ENCODE results near the gene RABGAP1L. TPM values are rescaled to one million over a fixed set of nuclear protein-coding genes. Genes with fewer than 3 reads are reported as not detected.

Gene RABGAP1L
- total RNA-seq, 2 donors from 2014 or later: 51.4 to 124 TPM

DNA sequence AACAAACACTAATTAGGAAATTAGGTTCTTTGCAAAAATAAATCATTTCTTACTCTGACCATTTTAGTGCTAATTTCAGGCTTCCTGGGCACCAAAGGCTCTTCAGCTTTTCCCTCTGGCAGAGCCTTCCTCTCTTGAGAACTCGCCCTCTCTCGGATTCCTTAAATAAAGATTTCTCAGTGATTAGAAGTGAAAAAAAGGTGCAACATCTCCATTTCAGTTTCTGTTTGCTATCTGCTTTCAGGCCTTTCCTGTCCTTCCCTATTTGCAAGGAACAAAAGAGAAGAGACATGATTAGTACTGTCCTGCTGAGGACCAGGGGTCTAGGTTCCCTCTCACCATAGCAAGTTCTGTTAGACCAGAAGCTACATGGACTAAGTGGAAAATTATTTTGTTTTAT is 812.6 kb downstream of the RABGAP1L start:
- H3K36me3 ChIP-seq (replicated peaks in 1 of 2; ENCODE audit: insufficient read depth in 1 of 2, low read depth in 2 of 2): peaks cover 0 to 4% of the 10 kb centered on the region in 2 donors
- no peak for ATAC-seq
- 76 to 86% methylated on average over 2 of the region's 2 CpGs for WGBS, 2 donors
- no peak overlapping the region for H3K4me3 ChIP-seq
- peaks cover 20% of the 10 kb centered on the region for H3K4me1 ChIP-seq
- H3K9me3 ChIP-seq: no peaks in the 10 kb centered on the region
- no peak overlapping the region for H3K27ac ChIP-seq
- no peak for TF ChIP-seq POLR2A (IDR thresholded peaks at IDR 0.05)
- TF ChIP-seq, protein P1, sequence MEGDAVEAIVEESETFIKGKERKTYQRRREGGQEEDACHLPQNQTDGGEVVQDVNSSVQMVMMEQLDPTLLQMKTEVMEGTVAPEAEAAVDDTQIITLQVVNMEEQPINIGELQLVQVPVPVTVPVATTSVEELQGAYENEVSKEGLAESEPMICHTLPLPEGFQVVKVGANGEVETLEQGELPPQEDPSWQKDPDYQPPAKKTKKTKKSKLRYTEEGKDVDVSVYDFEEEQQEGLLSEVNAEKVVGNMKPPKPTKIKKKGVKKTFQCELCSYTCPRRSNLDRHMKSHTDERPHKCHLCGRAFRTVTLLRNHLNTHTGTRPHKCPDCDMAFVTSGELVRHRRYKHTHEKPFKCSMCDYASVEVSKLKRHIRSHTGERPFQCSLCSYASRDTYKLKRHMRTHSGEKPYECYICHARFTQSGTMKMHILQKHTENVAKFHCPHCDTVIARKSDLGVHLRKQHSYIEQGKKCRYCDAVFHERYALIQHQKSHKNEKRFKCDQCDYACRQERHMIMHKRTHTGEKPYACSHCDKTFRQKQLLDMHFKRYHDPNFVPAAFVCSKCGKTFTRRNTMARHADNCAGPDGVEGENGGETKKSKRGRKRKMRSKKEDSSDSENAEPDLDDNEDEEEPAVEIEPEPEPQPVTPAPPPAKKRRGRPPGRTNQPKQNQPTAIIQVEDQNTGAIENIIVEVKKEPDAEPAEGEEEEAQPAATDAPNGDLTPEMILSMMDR (IDR thresholded peaks at IDR 0.05): no peak
- intact Hi-C loops (cut with DNase I): no loop called here
- no peaks in the 10 kb centered on the region for H3K27me3 ChIP-seq
- no peak for DNase-seq

DNA sequence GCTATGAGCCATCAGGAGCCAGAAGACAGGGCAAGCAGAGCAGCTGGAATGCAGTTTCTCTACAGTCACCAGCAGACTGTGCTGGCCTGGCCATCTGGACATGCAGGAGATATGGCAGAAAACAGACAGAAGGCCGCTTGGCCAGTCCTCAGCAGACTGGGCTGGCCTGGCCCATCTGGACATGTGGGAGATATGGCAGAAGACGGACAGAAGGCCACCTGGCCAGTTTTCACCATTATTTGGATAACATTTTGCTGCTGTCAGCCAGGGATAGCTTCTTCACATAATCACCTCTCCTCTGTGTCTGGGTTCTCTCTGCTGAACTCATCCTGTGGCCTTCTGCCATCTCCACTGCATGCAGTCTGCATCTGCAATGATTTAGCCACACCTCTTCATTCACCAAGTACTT is 815.4 kb downstream of the RABGAP1L start:
- no peaks in the 10 kb centered on the region for H3K27me3 ChIP-seq
- ATAC-seq (no peak), DNase-seq (peak; percentile 26 to 49 (median 37))
- no peaks in the 10 kb centered on the region for H3K9me3 ChIP-seq
- WGBS, 2 donors: 42 to 48% methylated on average over 2 of the region's 2 CpGs
- H3K36me3 ChIP-seq (replicated peaks in 1 of 2; ENCODE audit: insufficient read depth in 1 of 2, low read depth in 2 of 2): peaks cover 0 to 8% of the 10 kb centered on the region in 2 donors
- TF ChIP-seq POLR2A (IDR thresholded peaks at IDR 0.05): no peak
- TF ChIP-seq, protein P1 (IDR thresholded peaks at IDR 0.05): no peak
- intact Hi-C loops (cut with DNase I): no loop called here
- peak overlapping the region in 1 of 4 donors; percentile 2 for H3K27ac ChIP-seq
- H3K4me3 ChIP-seq: no peak overlapping the region
- peaks cover 11% of the 10 kb centered on the region for H3K4me1 ChIP-seq

DNA sequence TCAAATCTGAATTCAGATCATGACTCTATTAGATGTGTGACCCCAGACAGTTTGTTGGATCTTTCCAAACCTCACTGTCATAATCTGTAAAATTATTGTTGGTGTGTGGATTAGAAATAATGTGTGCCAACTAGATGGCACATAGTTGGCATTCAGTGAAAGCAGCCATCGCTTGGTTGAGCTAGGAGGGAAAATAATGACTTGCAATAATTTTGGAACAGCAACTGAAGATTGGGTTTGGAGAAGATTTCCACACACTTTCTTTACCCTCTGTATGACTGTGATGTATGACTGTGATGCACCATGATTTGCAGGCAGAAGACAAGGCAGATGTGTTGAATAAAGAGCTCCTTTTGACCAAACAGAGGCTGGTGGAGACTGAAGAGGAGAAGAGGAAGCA is 816.4 kb downstream of the RABGAP1L start:
- TF ChIP-seq POLR2A (IDR thresholded peaks at IDR 0.05): no peak
- TF ChIP-seq, protein P1 (IDR thresholded peaks at IDR 0.05): no peak
- H3K27ac ChIP-seq: no peak overlapping the region
- no peak for ATAC-seq
- no peaks in the 10 kb centered on the region for H3K9me3 ChIP-seq
- H3K4me3 ChIP-seq: no peak overlapping the region
- peaks cover 0 to 8% of the 10 kb centered on the region in 2 donors for H3K36me3 ChIP-seq (replicated peaks in 1 of 2; ENCODE audit: insufficient read depth in 1 of 2, low read depth in 2 of 2)
- no peaks in the 10 kb centered on the region for H3K27me3 ChIP-seq
- 68 to 71% methylated on average over 1 of the region's 1 CpG for WGBS, 2 donors
- H3K4me1 ChIP-seq: peaks cover 11% of the 10 kb centered on the region
- DNase-seq: no peak
- intact Hi-C loops (cut with DNase I): no loop called here

DNA sequence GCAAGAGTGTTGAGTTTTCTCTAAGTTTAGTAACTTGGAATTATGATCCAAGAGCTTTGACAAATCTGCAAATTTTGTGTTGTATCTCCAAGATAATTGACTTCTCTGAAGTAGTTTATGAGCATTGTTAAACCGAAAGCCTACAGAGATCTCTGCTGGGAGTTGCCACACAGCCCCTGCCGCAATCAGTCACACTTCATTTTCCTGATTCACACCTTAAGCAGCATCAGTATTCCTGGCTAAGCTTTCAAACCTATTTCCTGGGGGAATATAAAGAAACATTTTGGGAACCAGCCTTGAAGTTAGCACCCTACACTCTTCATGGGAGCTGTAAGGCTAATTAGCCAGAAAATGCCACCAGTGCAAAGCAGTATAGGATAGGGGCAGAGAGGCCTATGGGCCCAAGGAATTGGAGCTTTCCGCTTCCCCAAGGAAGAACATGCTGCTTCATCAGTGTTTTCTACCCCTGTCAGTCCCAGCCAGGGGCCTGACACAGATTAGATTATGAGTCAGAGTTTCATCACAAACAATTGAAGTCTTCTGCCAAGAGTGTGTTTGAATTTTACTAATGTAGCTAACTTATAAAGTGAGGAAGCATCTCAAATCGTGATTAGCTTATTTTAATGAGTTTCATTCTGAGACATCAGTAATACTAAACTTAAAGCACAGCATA is 817.3 kb downstream of the RABGAP1L start:
- H3K36me3 ChIP-seq (replicated peaks in 1 of 2; ENCODE audit: insufficient read depth in 1 of 2, low read depth in 2 of 2): peaks cover 0 to 8% of the 10 kb centered on the region in 2 donors

More for the DNA sequence above, 817.3 kb downstream of the RABGAP1L start:
- Histone ChIP-seq H3K9me3 (no peaks in the 10 kb centered on the region), H3K27me3 (no peaks in the 10 kb centered on the region), H3K4me1 (peaks cover 11% of the 10 kb centered on the region), H3K4me3 (no peak overlapping the region), H3K27ac (no peak overlapping the region)
- TF ChIP-seq POLR2A (IDR thresholded peaks at IDR 0.05): no peak
- TF ChIP-seq, protein P1 (IDR thresholded peaks at IDR 0.05): no peak
- peak; percentile 24 for ATAC-seq
- intact Hi-C loops (cut with DNase I): no loop called here
- WGBS, 2 donors: 81 to 86% methylated on average over 4 of the region's 4 CpGs
- DNase-seq: no peak

All from body of pancreas (tissue), 4 donors.